Measurements from ENCODE around the gene ERBB2. TPM values are rescaled to one million over a fixed set of nuclear protein-coding genes. Genes with fewer than 3 reads are reported as not detected.

Gene ERBB2
- total and polyA plus RNA-seq, 2 of the 13 experiments (the other 11 are each of a cell fraction or from before 2014, with no cell fraction given): 57.7 to 64.1 TPM

DNA sequence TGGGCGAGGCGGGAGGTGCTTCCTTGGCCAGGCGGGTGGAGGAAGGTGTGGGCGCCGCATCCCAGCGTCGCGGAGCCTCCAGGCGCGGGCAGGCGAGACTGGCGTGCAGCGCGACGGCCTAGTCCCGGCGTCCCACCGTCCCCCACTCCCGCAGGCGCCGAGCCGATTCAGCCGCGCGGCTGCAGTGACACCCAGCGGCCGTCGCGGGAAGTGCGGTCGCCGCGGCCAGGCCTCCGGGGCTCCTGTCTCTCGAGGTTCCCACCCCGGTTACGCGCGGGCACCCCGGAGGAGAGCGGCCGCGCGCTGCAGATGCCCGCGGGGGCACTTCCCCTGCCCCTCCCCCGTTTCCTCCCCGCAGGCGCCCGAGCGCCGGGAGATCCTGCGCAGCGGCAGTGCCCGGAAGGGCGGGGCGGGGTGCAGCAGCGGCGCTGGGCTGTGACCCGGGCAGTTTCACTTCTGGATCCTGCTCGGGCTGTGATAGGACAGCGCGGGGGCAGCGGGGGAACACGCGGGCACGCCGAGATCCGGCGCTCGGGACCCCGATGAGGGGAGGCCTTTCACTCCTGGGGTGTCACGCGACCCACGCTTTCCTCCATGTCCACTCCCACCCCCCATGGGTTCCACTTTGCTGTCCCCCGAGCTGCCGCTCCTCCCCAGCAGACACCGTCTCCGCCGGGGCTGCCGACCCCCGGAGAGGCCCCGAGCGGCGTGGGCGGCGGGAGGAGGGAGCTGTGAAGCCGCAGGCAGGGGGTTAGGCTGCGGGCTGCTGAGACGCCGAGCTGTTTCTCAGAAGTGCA, 54.5 kb downstream of the ERBB2 start (continued):
- TF ChIP-seq, protein P1, sequence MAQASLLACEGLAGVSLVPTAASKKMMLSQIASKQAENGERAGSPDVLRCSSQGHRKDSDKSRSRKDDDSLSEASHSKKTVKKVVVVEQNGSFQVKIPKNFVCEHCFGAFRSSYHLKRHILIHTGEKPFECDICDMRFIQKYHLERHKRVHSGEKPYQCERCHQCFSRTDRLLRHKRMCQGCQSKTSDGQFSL (CRISPR knock-in tag; IDR thresholded peaks at IDR 0.05): peak; percentile 59
- TF ChIP-seq, protein P2, sequence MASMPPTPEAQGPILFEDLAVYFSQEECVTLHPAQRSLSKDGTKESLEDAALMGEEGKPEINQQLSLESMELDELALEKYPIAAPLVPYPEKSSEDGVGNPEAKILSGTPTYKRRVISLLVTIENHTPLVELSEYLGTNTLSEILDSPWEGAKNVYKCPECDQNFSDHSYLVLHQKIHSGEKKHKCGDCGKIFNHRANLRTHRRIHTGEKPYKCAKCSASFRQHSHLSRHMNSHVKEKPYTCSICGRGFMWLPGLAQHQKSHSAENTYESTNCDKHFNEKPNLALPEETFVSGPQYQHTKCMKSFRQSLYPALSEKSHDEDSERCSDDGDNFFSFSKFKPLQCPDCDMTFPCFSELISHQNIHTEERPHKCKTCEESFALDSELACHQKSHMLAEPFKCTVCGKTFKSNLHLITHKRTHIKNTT (CRISPR knock-in tag; IDR thresholded peaks at IDR 0.05): no peak
- TF ChIP-seq CHD4 (IDR thresholded peaks at IDR 0.05; ENCODE audit: borderline replicate concordance, low read length) (no peak), PHB2 (IDR thresholded peaks at IDR 0.05; ENCODE audit: partially characterized antibody) (no peak), RELA (CRISPR knock-in tag; IDR thresholded peaks at IDR 0.05) (peak; percentile 74), ZSCAN29 (CRISPR knock-in tag; conservative IDR thresholded peaks at IDR 0.05) (peak; percentile 93), PAF1 (CRISPR knock-in tag; IDR thresholded peaks at IDR 0.05) (no peak), ZFY (CRISPR knock-in tag; IDR thresholded peaks at IDR 0.05) (peak; percentile 97), SMC3 (IDR thresholded peaks at IDR 0.05; ENCODE audit: low read length) (peak; percentile 32; the same call in 1 of the 2 replicates), MBNL3 (CRISPR knock-in tag; conservative IDR thresholded peaks at IDR 0.05) (no peak), HNF4A (CRISPR knock-in tag; IDR thresholded peaks at IDR 0.05) (peak; percentile 18; the same call in 1 of the 2 replicates), PCBP2 (optimal IDR thresholded peaks at IDR 0.05; ENCODE audit: low read depth, low read length, poor library complexity, severe bottlenecking) (no peak), ZNF746 (CRISPR knock-in tag; IDR thresholded peaks at IDR 0.05) (peak; percentile 88), MATR3 (CRISPR knock-in tag; IDR thresholded peaks at IDR 0.05) (no peak), SMAD3 (CRISPR knock-in tag; IDR thresholded peaks at IDR 0.05) (peak; percentile 88)
- TF ChIP-seq, protein P3, sequence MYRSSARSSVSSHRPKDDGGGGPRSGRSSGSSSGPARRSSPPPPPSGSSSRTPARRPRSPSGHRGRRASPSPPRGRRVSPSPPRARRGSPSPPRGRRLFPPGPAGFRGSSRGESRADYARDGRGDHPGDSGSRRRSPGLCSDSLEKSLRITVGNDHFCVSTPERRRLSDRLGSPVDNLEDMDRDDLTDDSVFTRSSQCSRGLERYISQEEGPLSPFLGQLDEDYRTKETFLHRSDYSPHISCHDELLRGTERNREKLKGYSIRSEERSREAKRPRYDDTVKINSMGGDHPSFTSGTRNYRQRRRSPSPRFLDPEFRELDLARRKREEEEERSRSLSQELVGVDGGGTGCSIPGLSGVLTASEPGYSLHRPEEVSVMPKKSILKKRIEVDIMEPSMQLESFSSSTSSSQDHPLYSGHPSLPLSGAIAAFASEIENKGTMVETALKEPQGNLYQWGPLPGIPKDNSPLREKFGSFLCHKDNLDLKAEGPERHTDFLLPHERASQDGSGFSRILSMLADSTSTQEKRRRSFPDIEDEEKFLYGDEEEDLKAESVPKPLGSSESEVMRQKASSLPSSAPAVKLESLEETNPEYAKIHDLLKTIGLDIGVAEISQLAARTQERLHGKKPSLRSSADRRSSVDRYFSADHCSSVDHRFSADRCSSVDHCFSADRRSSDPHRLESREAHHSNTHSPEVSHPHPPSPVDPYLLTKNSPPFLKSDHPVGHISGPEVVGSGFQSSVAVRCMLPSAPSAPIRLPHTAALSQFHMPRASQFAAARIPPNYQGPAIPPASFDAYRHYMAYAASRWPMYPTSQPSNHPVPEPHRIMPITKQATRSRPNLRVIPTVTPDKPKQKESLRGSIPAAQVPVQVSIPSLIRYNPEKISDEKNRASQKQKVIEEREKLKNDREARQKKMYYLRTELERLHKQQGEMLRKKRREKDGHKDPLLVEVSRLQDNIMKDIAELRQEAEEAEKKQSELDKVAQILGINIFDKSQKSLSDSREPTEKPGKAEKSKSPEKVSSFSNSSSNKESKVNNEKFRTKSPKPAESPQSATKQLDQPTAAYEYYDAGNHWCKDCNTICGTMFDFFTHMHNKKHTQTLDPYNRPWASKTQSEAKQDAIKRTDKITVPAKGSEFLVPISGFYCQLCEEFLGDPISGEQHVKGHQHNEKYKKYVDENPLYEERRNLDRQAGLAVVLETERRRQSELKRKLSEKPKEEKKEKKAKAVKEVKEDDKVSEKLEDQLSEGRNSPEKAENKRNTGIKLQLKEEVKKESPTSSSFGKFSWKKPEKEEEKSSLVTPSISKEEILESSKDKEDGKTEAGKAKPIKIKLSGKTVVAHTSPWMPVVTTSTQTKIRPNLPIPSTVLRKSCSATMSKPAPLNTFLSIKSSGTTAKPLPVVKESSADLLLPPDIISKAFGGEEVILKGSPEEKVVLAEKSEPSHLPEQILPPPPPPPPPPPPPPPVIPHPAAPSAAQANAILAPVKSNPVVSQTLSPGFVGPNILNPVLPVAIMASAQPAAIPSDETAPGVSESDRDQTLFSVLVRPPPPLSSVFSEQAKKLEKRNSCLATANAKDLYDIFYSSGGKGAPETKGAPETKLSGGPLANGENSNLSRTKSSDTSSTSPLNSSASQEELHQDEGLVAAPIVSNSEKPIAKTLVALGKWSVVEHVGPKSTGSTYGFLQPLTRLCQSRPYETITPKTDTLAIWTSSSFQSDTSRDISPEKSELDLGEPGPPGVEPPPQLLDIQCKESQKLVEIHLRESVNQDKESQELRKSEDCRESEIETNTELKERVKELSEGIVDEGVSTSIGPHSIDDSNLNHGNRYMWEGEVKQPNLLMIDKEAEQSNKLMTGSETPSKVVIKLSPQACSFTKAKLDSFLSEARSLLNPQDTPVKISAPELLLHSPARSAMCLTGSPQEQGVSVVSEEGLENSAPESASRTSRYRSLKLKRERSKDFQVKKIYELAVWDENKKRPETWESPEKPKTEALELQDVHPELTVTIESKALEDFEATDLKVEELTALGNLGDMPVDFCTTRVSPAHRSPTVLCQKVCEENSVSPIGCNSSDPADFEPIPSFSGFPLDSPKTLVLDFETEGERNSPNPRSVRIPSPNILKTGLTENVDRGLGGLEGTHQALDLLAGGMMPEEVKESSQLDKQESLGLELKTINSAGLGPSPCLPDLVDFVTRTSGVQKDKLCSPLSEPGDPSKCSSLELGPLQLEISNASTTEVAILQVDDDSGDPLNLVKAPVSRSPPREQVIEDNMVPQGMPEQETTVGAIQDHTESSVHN (CRISPR knock-in tag; IDR thresholded peaks at IDR 0.05): peak; percentile 69
- TF ChIP-seq, protein P4, sequence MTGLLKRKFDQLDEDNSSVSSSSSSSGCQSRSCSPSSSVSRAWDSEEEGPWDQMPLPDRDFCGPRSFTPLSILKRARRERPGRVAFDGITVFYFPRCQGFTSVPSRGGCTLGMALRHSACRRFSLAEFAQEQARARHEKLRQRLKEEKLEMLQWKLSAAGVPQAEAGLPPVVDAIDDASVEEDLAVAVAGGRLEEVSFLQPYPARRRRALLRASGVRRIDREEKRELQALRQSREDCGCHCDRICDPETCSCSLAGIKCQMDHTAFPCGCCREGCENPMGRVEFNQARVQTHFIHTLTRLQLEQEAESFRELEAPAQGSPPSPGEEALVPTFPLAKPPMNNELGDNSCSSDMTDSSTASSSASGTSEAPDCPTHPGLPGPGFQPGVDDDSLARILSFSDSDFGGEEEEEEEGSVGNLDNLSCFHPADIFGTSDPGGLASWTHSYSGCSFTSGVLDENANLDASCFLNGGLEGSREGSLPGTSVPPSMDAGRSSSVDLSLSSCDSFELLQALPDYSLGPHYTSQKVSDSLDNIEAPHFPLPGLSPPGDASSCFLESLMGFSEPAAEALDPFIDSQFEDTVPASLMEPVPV (CRISPR knock-in tag; IDR thresholded peaks at IDR 0.05): no peak; the same call in 1 of the 2 replicates
